ENCODE results near the gene ABRAXAS1.

DNA sequence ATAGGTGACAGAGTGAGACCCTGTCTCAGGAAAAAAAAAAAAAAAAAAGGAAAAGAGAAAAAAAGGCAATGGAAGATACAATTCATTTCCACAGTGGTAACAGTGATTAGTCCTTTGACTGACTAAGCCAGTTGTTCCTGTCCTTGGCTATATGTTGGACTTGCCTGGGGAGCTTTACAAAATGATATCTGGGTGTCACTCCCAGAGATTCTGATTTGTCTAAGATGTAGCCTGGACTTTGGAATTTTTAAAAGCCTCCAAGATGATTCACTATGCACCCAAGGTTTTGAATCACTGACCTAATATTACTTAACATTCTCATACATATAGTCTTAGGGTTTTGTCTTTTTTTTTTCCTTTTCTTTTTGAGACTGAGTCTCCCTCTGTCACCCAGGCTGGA lies 46.2 kb downstream of the ABRAXAS1 start:
- no peak for TF ChIP-seq ZNF460 (CRISPR knock-in tag; IDR thresholded peaks at IDR 0.05; ENCODE audit: borderline replicate concordance)
- TF ChIP-seq, protein P1, sequence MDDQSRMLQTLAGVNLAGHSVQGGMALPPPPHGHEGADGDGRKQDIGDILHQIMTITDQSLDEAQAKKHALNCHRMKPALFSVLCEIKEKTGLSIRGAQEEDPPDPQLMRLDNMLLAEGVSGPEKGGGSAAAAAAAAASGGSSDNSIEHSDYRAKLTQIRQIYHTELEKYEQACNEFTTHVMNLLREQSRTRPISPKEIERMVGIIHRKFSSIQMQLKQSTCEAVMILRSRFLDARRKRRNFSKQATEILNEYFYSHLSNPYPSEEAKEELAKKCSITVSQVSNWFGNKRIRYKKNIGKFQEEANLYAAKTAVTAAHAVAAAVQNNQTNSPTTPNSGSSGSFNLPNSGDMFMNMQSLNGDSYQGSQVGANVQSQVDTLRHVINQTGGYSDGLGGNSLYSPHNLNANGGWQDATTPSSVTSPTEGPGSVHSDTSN (CRISPR knock-in tag; IDR thresholded peaks at IDR 0.05; ENCODE audit: borderline replicate concordance): no peak
- no peak for TF ChIP-seq ZKSCAN1 (IDR thresholded peaks at IDR 0.05; ENCODE audit: low read length)
- no peak for TF ChIP-seq CCAR2 (optimal IDR thresholded peaks at IDR 0.05; ENCODE audit: low read depth, low read length)
- TF ChIP-seq MXI1 (IDR thresholded peaks at IDR 0.05; ENCODE audit: borderline replicate concordance, low read depth, low read length): no peak
- TF ChIP-seq RAD21 (CRISPR knock-in tag; IDR thresholded peaks at IDR 0.05): no peak

Data from HepG2 (cell line).